GM19372 (cell line): Measurements from ENCODE around the gene CAMK1D.

ENCODE experiments used
- ATAC-seq: cut with Tn5 transposase; IDR thresholded peaks from one replicate; pipeline ENCODE4 v1.9.1; 2021; ENCODE audit warnings: mild to moderate bottlenecking, low read depth, moderate library complexity; ENCODE audit not compliant: unreplicated experiment

The CAMK1D gene

GRCh38 chr10:12397147-12397896 lies 48.0 kb downstream of the CAMK1D start:
- ATAC-seq: no peak

GRCh38 chr10:12397941-12398340 lies 48.6 kb downstream of the CAMK1D start:
- ATAC-seq: no peak

GRCh38 chr10:12400266-12400931 lies 51.1 kb downstream of the CAMK1D start:
- ATAC-seq: no peak

- ATAC-seq: no peak
These were observed 52.1 kb downstream of the CAMK1D start for GRCh38 chr10:12401466-12401865.

GRCh38 chr10:12403119-12403518 lies 53.8 kb downstream of the CAMK1D start:
- ATAC-seq: no peak

- ATAC-seq: no peak
These were observed 56.3 kb downstream of the CAMK1D start for GRCh38 chr10:12405342-12406320.

GRCh38 chr10:12406764-12407400 lies 57.5 kb downstream of the CAMK1D start:
- no peak for ATAC-seq

GRCh38 chr10:12408472-12408871 lies 59.1 kb downstream of the CAMK1D start:
- ATAC-seq: no peak

- ATAC-seq: no peak
These were observed 59.8 kb downstream of the CAMK1D start for GRCh38 chr10:12409161-12409560.

GRCh38 chr10:12409613-12410012 lies 60.3 kb downstream of the CAMK1D start:
- ATAC-seq: no peak

- no peak for ATAC-seq
These were observed 63.5 kb downstream of the CAMK1D start for GRCh38 chr10:12412666-12413368.

GRCh38 chr10:12413369-12413711 lies 64.0 kb downstream of the CAMK1D start:
- no peak for ATAC-seq

GRCh38 chr10:12414278-12414989 lies 65.1 kb downstream of the CAMK1D start:
- no peak for ATAC-seq

GRCh38 chr10:12416344-12417050 lies 67.2 kb downstream of the CAMK1D start:
- ATAC-seq: no peak

- ATAC-seq: no peak
These were observed 68.0 kb downstream of the CAMK1D start for GRCh38 chr10:12417331-12417730.

- ATAC-seq: no peak
These were observed 68.7 kb downstream of the CAMK1D start for GRCh38 chr10:12418000-12418399.

GRCh38 chr10:12418725-12419261 lies 69.4 kb downstream of the CAMK1D start:
- no peak for ATAC-seq

GRCh38 chr10:12419262-12419847 lies 70.0 kb downstream of the CAMK1D start:
- no peak for ATAC-seq
